IPS DF 6.9 (cell line): ENCODE measurements around the gene GLYATL1B.
"Not testable (repeated sequence)": the region's sequence is repeated elsewhere in the genome, so short reads cannot be mapped to it uniquely, and the experiment has no call there.

Experiments
- DNase-seq: peaks from one replicate; pipeline ENCODE4 v3.0.0-alpha.2; 2013; ENCODE audit warnings: low read depth, low spot score
- H3K27ac ChIP-seq: one replicate; pipeline ENCODE4 v1.5.1; 2013; ENCODE audit warnings: low read length, control low read depth
- H3K27me3 ChIP-seq: 2 replicates; pipeline ENCODE4 v1.6.1; 2013; ENCODE audit warnings: mild to moderate bottlenecking, low read length; ENCODE audit not compliant: control insufficient read depth, insufficient read depth
- H3K36me3 ChIP-seq: 2 replicates; pipeline ENCODE4 v1.6.1; 2013; ENCODE audit warnings: low read length; ENCODE audit not compliant: control insufficient read depth, insufficient read depth
- H3K4me1 ChIP-seq: 2 replicates; pipeline ENCODE4 v1.6.1; 2013; ENCODE audit warnings: low read length; ENCODE audit not compliant: control insufficient read depth, insufficient read depth
- H3K4me3 ChIP-seq: 2 replicates; pipeline ENCODE4 v1.5.1; 2013; ENCODE audit warnings: mild to moderate bottlenecking, low read length
- H3K9me3 ChIP-seq: 2 replicates; pipeline ENCODE4 v1.6.1; 2013; ENCODE audit warnings: low read length, inconsistent platforms; ENCODE audit not compliant: control insufficient read depth, insufficient read depth
- WGBS: extraction: QIAGEN DNeasy Blood & Tissue Kit; methylation state at CpG from one replicate; pipeline ENCODE4 v1.1.7; 2013; ENCODE audit warnings: mixed read lengths, missing lambda C conversion rate; ENCODE audit not compliant: insufficient read length, insufficient coverage; 5-methylcytosine and 5-hydroxymethylcytosine counted together

GLYATL1B gene

DNA sequence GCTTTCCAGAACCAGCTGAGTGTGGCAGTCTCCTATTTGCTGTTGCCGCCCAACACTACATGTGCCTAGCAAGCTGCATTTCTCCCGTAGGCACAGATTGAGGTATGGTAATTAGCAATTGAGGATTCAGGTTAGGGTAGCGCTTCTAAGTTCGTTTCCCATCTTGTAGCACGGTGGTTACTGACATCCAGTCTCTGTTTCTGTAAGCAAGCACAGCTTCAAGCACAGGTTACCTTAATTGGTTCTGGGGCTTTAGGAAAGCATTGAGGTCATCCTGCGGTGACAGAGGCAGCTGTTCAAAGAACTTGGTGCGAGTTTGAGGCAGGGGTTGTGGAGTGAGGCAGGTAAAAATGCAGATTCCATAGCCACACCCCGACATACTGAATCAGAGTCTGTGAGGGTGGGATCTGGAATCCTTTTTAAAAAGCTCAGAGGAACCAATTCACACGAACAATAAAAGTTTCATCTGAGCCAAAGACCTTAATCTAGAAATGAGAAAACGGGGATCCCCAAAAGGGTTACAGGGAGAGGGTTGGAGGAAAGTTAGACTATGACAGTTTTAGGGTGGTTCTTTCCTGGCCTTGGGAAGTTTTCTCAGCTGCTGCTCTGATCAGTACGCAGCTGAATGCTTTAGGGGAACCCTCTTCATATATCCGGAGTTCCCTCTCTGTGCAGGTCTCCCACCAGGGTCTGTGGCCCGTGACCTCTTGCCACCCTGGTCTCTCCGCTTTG, 21.9 kb upstream of the GLYATL1B start:
- not testable (repeated sequence) for H3K4me1 ChIP-seq, H3K27ac ChIP-seq, H3K27me3 ChIP-seq, H3K36me3 ChIP-seq, DNase-seq, H3K4me3 ChIP-seq, H3K9me3 ChIP-seq
- WGBS, result no CpG with 5 or more reads among the region's 14 CpGs

- H3K27me3 ChIP-seq, result no peaks in the 10 kb centered on the region
- H3K27ac ChIP-seq, result no peak overlapping the region
- no peak for DNase-seq
- H3K36me3 ChIP-seq, result no peaks in the 10 kb centered on the region
- H3K4me3 ChIP-seq, result no peak overlapping the region
- no peaks in the 10 kb centered on the region for H3K4me1 ChIP-seq
- H3K9me3 ChIP-seq, result no peaks in the 10 kb centered on the region
- WGBS, result no CpG with 5 or more reads among the region's 1 CpG
Observed at GRCh38 chr11:59069087-59069486, 17.0 kb upstream of the GLYATL1B start.

GRCh38 chr11:59076876-59077571, 9.1 kb upstream of the GLYATL1B start:
- no peak overlapping the region for H3K27ac ChIP-seq
- H3K9me3 ChIP-seq, result no peaks in the 10 kb centered on the region
- no peaks in the 10 kb centered on the region for H3K36me3 ChIP-seq
- no CpG with 5 or more reads among the region's 8 CpGs for WGBS
- no peak for DNase-seq
- no peak overlapping the region for H3K4me3 ChIP-seq
- no peaks in the 10 kb centered on the region for H3K27me3 ChIP-seq
- H3K4me1 ChIP-seq, result no peaks in the 10 kb centered on the region

DNA sequence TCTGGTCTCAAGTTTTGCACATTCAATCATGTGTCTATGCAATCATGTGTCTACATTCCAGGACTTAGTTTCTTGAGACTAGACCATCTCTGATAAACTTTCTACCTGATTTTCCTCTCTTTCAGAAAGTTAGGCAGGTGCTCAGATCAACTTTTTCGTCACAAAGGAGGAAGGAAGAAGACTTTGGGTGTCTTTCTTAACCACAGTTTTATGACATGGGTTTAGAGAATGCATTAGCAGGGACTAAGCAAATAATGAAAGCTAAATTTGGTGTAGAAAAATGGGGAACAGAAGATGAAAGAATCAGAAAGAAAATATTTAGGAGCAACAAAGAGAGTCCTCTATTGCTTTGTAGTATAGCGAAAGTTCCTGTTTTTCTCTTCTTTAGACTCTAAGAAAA, 7.7 kb upstream of the GLYATL1B start:
- H3K9me3 ChIP-seq, result no peaks in the 10 kb centered on the region
- no peak for DNase-seq
- H3K27ac ChIP-seq, result no peak overlapping the region
- no peaks in the 10 kb centered on the region for H3K36me3 ChIP-seq
- H3K27me3 ChIP-seq, result no peaks in the 10 kb centered on the region
- no peak overlapping the region for H3K4me3 ChIP-seq
- no peaks in the 10 kb centered on the region for H3K4me1 ChIP-seq
- no CpG with 5 or more reads among the region's 2 CpGs for WGBS

- Histone ChIP-seq H3K9me3 (no peaks in the 10 kb centered on the region), H3K4me3 (no peak overlapping the region), H3K27me3 (no peaks in the 10 kb centered on the region), H3K4me1 (no peaks in the 10 kb centered on the region), H3K36me3 (no peaks in the 10 kb centered on the region), H3K27ac (no peak overlapping the region)
- DNase-seq, result no peak
- WGBS, result no CpG with 5 or more reads among the region's 1 CpG
Observed at GRCh38 chr11:59079086-59079485, 7.0 kb upstream of the GLYATL1B start.

DNA sequence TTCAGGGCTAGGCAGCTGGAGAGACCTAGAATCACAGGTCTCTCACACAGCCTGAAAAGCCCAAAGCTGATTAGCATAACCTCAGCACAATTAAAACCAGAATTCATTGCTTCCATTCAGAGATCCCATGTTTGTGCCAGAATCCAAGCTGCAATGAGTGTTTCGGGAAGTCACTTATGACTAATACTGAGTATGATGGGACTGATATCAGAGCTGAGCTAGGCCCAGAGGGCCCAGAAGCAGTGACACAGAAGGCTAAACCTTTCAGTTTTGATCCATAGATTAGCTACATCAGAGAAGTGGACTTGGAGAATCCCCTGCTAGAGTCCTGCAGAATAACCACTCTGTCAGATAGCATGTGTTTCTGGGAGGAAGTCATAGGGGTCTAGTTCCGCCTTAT, 5.7 kb upstream of the GLYATL1B start:
- H3K4me1 ChIP-seq, H3K4me3 ChIP-seq, H3K36me3 ChIP-seq, DNase-seq, H3K27ac ChIP-seq, H3K9me3 ChIP-seq, H3K27me3 ChIP-seq: not testable (repeated sequence)
- WGBS, result no CpG with 5 or more reads among the region's 2 CpGs

DNA sequence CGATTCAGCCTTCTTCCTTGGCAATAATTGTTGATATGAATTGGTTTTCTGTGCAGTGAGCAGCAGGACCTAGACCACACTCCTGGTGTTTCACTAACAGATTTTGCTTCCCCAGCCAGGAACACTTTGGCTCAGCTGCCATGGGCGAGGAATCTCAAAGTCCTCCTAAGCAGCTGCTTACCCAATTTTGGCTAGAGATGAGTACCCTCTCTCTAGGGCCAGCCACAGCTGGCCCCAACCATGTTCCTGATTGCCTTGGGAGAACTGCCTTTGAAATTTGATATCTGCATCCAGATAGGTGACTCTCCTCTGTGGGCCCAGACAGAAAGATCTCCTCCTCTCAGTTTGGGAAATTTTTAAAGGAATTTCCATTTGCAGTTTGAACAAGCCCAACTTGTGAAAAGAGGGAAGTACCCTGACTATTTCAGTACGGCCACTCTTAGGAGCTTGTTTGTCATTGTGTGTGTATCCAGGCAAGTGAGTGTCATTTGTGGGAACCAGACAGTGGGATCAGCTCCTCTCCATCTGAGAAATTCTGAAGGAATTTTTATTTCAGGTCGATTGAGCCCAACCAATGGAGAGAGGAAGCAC, 4.6 kb upstream of the GLYATL1B start:
- WGBS, result no CpG with 5 or more reads among the region's 4 CpGs
- H3K9me3 ChIP-seq, H3K27me3 ChIP-seq, DNase-seq, H3K27ac ChIP-seq, H3K36me3 ChIP-seq, H3K4me3 ChIP-seq, H3K4me1 ChIP-seq: not testable (repeated sequence)

DNA sequence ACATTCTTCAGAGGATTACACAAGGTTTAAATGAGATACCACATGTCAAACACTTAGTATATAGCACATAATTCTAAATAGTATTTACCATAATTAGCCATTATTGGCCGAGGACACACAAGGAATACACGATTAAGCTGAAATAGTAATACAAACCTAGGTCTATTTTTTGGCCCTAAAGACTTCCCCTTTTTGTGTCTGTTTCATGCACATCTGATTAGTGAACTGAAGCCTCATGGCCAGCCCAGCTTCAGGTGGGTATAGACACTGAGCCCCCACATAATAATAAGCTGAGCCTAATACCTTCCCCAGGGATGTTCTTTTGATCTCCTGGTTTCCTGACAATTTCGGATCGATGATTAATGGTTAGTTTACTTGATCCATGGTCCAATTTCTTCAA, 2.1 kb downstream of the GLYATL1B start:
- no CpG with 5 or more reads among the region's 4 CpGs for WGBS
- Histone ChIP-seq H3K4me1 (no peaks in the 10 kb centered on the region), H3K27ac (no peak overlapping the region), H3K9me3 (no peaks in the 10 kb centered on the region), H3K36me3 (no peaks in the 10 kb centered on the region), H3K4me3 (no peak overlapping the region), H3K27me3 (no peaks in the 10 kb centered on the region)
- DNase-seq, result no peak

DNA sequence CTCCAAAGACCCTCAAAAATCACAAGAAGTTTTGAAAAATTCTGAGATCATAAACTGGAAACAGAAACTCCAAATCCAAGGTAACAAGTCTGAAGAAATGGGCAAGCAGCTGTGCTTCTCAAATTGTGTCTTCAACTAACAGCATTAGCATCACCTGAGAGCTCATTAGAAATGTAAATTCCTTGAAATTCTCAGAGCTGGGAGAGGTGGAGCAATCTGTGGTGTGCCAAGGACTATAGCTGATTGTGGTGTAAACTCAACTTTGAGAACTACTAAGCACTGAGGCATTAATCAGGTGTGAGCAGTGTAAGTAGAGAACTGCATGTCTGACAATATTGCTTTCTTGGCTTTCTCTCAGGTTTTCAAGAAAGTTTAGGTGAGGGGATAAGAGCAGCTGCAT, 7.5 kb downstream of the GLYATL1B start:
- H3K4me3 ChIP-seq, H3K4me1 ChIP-seq, H3K36me3 ChIP-seq, H3K9me3 ChIP-seq, H3K27ac ChIP-seq, DNase-seq, H3K27me3 ChIP-seq: not testable (repeated sequence)

- not testable (repeated sequence) for H3K27me3 ChIP-seq, H3K4me1 ChIP-seq, H3K36me3 ChIP-seq, H3K27ac ChIP-seq, H3K4me3 ChIP-seq, DNase-seq, H3K9me3 ChIP-seq
- WGBS, result no CpG with 5 or more reads among the region's 1 CpG
Observed at GRCh38 chr11:59095225-59095624, 9.1 kb downstream of the GLYATL1B start.
